ENCODE data around the gene ARID3B. TPM values are rescaled to one million over a fixed set of nuclear protein-coding genes. Genes with fewer than 3 reads are reported as not detected.
"Not testable (repeated sequence)": the region's sequence is repeated elsewhere in the genome, so short reads cannot be mapped to it uniquely, and the experiment has no call there.

ARID3B gene
- total RNA-seq, 2 experiments from 2014 or later, result 39.4 to 43.0 TPM

DNA sequence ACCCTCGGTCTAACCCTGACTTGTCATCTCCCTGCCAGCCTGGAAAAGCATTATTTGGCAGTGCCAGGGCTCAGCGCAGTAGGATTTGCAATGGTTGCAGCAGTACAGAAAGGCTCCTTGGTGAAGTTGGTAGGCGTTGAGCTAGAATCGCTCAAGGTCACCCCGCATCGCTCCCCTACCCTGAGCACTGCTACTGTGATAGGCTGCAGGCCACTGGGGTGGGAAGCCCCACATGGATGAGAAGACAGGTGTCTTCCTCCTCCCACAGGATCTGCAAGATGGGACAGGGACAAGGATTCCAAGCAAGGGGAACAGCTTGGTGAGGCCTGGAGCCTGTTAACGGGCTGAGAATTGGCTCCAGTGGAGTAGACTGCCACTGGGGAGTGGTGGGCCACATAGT lies 85.3 kb downstream of the ARID3B start:
- peak overlapping the region; percentile 71 for H3K27ac Mint-ChIP-seq
- no peak for ATAC-seq (ENCODE audit: low read depth)
- POLR2A ChIA-PET, result interaction anchor here (2.0 kb wide), 1 partner anchor 10 kb away, joined by 15 read pairs; the partner anchor contains the start of gene CLK3
- no peaks in the 10 kb centered on the region for H3K9me3 Mint-ChIP-seq
- peaks cover 37% of the 10 kb centered on the region for H3K36me3 Mint-ChIP-seq
- peaks cover 28% of the 10 kb centered on the region for H3K4me1 Mint-ChIP-seq
- no peak for DNase-seq
- no peaks in the 10 kb centered on the region for H3K27me3 Mint-ChIP-seq
- no peak overlapping the region for H3K4me3 Mint-ChIP-seq

DNA sequence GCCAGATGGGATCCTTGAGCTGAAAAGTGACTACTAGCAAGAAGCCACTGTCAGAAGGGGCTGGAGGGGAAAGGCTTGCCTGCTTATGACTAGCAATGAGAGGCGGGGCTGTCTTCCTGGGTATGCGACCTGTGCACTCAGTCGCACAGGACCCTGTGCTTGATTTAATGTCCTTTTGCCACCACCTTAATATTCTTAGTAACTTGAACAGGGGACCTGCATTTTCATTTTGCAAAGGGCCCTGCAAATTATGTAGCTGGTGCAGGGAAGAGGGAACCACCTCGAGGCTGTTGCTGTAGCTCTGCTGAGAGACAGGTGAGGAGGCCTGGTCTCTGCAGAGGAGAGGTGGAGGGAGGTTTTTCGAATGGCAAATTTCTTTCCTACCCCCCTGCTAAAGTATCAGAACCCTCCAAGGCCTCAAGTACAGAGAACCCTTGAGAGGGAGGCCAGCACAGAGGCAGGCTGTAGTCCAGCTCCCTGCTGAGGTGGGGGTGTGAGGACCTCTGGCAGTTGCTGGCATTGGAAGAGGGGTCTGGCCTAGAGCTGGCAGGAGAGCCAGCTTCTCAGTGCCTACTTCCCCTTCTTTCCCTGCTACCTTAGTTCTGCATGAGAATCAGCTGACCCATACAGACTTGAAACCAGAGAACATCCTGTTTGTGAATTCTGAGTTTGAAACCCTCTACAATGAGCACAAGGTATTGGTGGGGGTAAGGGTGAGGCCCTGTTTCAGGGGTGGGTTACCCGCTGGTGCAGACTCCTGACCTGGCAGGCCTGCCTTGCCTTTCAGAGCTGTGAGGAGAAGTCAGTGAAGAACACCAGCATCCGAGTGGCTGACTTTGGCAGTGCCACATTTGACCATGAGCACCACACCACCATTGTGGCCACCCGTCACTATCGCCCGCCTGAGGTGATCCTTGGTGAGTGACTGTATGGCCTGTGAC lies 86.0 kb downstream of the ARID3B start:
- DNase-seq, result no peak
- no peaks in the 10 kb centered on the region for H3K9me3 Mint-ChIP-seq
- H3K36me3 Mint-ChIP-seq, result peaks cover 35% of the 10 kb centered on the region
- H3K27ac Mint-ChIP-seq, result peak overlapping the region; percentile 85
- ATAC-seq (ENCODE audit: low read depth), result peak; percentile 73
- POLR2A ChIA-PET, result interaction anchor here (2.0 kb wide), 1 partner anchor 11 kb away, joined by 15 read pairs; the partner anchor contains the start of gene CLK3
- peaks cover 28% of the 10 kb centered on the region for H3K4me1 Mint-ChIP-seq
- H3K4me3 Mint-ChIP-seq, result peak overlapping the region; percentile 28
- H3K27me3 Mint-ChIP-seq, result no peaks in the 10 kb centered on the region

GRCh38 chr15:74627766-74628165 lies 86.7 kb downstream of the ARID3B start:
- POLR2A ChIA-PET, result interaction anchor here (2.0 kb wide), 1 partner anchor 12 kb away, joined by 15 read pairs; the partner anchor contains the start of gene CLK3
- DNase-seq (no peak), ATAC-seq (ENCODE audit: low read depth) (no peak)
- Mint-ChIP-seq H3K9me3 (no peaks in the 10 kb centered on the region), H3K4me3 (no peak overlapping the region), H3K27ac (peak overlapping the region; percentile 85), H3K36me3 (peaks cover 32% of the 10 kb centered on the region), H3K4me1 (peaks cover 26% of the 10 kb centered on the region), H3K27me3 (no peaks in the 10 kb centered on the region)

- no peak for DNase-seq
- Mint-ChIP-seq H3K9me3 (no peaks in the 10 kb centered on the region), H3K27ac (peak overlapping the region; percentile 85), H3K4me1 (peaks cover 26% of the 10 kb centered on the region), H3K27me3 (no peaks in the 10 kb centered on the region), H3K36me3 (peaks cover 32% of the 10 kb centered on the region), H3K4me3 (no peak overlapping the region)
- POLR2A ChIA-PET, result interaction anchor here (2.0 kb wide), 1 partner anchor 12 kb away, joined by 15 read pairs; the partner anchor contains the start of gene CLK3
- no peak for ATAC-seq (ENCODE audit: low read depth)
Observed at GRCh38 chr15:74628199-74628598, 87.2 kb downstream of the ARID3B start.

DNA sequence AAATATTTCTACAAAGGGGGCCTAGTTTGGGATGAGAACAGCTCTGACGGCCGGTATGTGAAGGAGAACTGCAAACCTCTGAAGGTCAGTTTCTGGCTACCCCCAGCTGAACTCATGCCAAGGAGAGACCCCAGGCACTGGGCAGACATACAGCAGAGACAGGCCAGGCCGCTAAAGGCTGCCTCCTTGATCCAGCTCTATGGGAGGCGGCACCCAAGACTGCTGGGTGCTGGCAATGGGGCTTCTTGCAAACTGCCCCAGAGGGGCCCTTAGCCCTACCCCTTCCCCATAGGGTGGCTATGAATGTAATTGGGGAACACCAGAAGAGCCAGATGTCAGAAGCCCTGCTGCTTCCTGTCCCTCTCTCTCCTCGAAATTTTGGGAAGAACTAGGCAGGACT lies 87.9 kb downstream of the ARID3B start:
- H3K4me3 Mint-ChIP-seq, result no peak overlapping the region
- H3K36me3 Mint-ChIP-seq, result peaks cover 29% of the 10 kb centered on the region
- no peaks in the 10 kb centered on the region for H3K27me3 Mint-ChIP-seq
- DNase-seq (no peak), ATAC-seq (ENCODE audit: low read depth) (no peak)
- H3K4me1 Mint-ChIP-seq, result peaks cover 24% of the 10 kb centered on the region
- no peaks in the 10 kb centered on the region for H3K9me3 Mint-ChIP-seq
- POLR2A ChIA-PET, result no interaction called here
- H3K27ac Mint-ChIP-seq, result no peak overlapping the region

DNA sequence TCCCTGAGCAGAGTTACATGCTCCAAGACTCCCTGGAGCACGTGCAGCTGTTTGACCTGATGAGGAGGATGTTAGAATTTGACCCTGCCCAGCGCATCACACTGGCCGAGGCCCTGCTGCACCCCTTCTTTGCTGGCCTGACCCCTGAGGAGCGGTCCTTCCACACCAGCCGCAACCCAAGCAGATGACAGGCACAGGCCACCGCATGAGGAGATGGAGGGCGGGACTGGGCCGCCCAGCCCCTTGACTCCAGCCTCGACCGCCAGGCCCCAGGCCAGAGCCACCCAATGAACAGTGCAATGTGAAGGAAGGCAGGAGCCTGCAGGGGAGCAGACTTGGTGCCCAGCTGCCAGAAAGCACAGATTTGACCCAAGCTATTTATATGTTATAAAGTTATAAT lies 88.7 kb downstream of the ARID3B start:
- H3K27me3 Mint-ChIP-seq; ATAC-seq (ENCODE audit: low read depth); H3K9me3 Mint-ChIP-seq; POLR2A ChIA-PET; DNase-seq; H3K27ac Mint-ChIP-seq; H3K4me3 Mint-ChIP-seq: not testable (repeated sequence)
- peaks cover 24% of the 10 kb centered on the region for H3K4me1 Mint-ChIP-seq
- peaks cover 27% of the 10 kb centered on the region for H3K36me3 Mint-ChIP-seq

DNA sequence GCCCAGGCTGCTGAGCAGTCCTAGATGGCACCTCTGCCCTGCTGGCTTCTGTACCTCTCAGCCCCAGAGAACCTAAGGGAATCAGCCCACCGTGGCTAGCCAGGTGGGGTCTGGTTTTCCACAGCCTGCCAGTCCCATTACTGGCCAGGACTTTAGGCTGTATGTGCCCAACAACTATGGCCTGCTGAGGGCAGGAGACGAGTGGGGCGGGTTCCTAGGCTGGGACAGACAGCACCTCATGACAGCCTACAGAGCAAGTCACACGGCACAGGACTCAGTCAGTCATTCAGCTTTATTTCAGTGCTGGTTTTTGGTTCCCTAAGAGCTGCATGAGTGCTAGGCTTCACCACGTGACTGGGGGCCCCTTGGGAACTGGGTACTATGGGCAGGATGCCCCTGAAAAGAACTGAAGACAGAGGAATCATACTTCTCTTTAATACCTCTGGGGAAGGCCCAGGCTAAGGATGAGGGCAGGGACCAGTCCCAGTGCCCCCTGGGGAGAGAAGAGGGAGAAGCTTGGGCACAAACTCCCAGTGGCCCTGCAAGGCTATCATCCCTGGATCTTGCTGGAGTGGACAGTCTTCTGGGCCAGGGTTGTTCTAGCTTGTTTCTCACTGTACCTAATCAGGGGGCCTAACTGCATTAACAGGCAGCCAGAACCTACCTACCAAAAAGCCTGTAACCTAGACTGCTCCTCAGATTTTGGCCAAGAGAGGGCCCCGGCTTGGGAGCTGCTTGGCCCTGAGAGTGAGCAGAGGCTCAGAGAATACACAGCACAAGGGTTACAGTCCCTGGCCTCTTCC lies 89.5 kb downstream of the ARID3B start:
- Mint-ChIP-seq H3K9me3 (no peaks in the 10 kb centered on the region), H3K4me3 (no peak overlapping the region), H3K4me1 (peaks cover 29% of the 10 kb centered on the region), H3K27me3 (no peaks in the 10 kb centered on the region), H3K27ac (no peak overlapping the region), H3K36me3 (peaks cover 28% of the 10 kb centered on the region)
- DNase-seq, result no peak
- POLR2A ChIA-PET, result interaction anchor here (0.7 to 2.9 kb wide), 3 partner anchors 14 to 160 kb away, joined by 3 to 18 read pairs (median 4); partner anchors contain the start of gene CLK3
- no peak for ATAC-seq (ENCODE audit: low read depth)

DNA sequence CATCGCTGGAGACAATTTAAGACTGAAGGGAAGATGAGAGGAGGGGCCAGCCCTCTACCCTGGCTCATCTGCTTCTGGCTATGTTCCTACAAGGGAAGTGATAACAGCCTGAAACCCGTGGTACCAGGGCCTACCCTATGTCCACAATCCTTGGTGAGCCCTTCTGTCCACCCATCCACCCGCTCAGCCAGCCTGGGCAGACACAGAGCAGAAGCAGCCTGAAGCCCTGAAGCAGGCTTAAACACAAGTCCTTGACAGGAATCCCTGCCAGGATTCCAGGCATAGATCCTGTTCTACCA lies 90.0 kb downstream of the ARID3B start:
- Mint-ChIP-seq H3K36me3 (peaks cover 26% of the 10 kb centered on the region), H3K4me1 (peaks cover 28% of the 10 kb centered on the region), H3K9me3 (no peaks in the 10 kb centered on the region), H3K27me3 (no peaks in the 10 kb centered on the region), H3K4me3 (no peak overlapping the region), H3K27ac (no peak overlapping the region)
- POLR2A ChIA-PET, result interaction anchor here (0.7 to 2.9 kb wide), 3 partner anchors 15 to 252 kb away, joined by 4 to 18 read pairs (median 5); partner anchors contain the start of gene CLK3
- ATAC-seq (ENCODE audit: low read depth), result no peak
- DNase-seq, result no peak

DNA sequence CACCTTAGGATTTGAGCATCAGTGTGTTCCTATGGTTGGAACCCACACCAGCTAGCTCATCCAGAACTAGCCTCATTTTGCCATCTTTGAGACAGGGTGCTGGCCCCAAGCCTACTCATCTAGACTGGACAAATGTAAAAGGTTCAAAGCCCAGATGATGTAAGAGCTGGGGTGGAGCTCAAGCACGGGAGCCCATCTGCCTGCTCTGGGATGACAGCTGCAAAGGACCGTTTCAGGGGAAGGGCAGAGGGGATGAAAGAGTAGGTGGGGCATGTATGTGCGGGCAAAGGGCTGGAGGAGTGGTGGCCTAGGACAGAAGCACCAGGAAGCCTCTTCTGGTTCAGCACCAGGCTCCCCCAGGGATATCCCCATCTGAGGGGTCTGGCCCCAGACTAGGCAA lies 90.4 kb downstream of the ARID3B start:
- ATAC-seq (ENCODE audit: low read depth), result no peak
- Mint-ChIP-seq H3K27ac (no peak overlapping the region), H3K4me3 (no peak overlapping the region), H3K27me3 (no peaks in the 10 kb centered on the region), H3K9me3 (no peaks in the 10 kb centered on the region), H3K36me3 (peaks cover 24% of the 10 kb centered on the region), H3K4me1 (peaks cover 25% of the 10 kb centered on the region)
- POLR2A ChIA-PET, result interaction anchor here (0.7 to 2.9 kb wide), 6 partner anchors 15 to 257 kb away, joined by 3 to 18 read pairs (median 4); partner anchors contain the start of gene CLK3
- DNase-seq, result no peak

DNA sequence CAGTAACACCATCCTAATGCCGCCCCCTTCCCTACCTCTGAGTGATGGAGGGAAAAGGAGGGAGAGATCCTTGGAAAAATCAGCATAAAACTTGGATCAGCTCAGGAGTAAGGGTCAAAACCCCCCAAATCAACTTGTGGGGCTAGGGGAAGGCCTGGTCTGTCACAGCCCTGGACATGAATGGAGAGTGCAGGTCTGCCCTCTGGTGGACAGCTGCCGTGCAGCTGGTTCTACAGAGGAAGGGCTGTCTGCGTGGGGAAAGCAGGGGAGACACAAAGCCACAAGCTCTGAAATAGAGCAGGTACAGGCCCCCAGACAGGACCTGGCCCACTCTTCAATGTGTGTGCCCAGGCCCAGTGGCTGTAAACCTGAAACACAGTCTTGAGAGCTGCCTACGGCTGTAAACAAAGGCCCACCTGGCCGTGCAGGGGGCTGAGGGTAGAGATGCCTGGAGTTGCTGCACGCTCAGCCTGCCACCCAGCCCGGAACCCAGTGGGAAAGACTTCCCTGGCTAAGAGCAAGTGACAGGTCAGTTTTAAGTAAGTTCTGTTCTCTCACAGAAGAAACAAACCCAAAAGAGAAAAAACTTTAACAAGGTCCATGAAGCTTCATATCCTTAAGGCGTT lies 91.0 kb downstream of the ARID3B start:
- peaks cover 24% of the 10 kb centered on the region for H3K36me3 Mint-ChIP-seq
- ATAC-seq (ENCODE audit: low read depth) (peak; percentile 54), DNase-seq (peak; percentile 72)
- POLR2A ChIA-PET, result interaction anchor here (0.8 to 2.9 kb wide), 6 partner anchors 16 to 257 kb away, joined by 3 to 18 read pairs (median 4); partner anchors contain the start of gene CLK3
- H3K4me1 Mint-ChIP-seq, result peaks cover 20% of the 10 kb centered on the region
- no peak overlapping the region for H3K4me3 Mint-ChIP-seq
- H3K27ac Mint-ChIP-seq, result peak overlapping the region; percentile 38
- no peaks in the 10 kb centered on the region for H3K27me3 Mint-ChIP-seq
- H3K9me3 Mint-ChIP-seq, result no peaks in the 10 kb centered on the region

DNA sequence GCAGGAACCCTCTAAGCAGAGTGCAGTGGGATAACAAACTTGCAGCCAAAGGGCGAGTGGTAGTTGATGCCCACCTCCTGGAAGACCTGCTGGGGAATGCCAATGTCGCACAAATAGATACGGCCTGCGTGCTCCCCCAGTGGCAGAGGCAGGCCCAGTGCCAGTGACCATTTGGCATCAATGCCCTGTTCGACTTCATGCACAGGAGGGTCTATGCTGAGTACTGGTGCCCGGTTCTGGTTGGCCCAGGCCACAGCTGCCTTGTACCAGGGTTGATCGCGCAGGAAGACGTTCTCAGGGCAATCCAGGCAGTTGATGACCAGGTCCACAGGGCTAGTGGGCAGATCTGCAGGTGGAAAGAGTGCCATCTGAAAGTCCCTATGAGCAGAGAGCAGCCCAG lies 91.6 kb downstream of the ARID3B start:
- POLR2A ChIA-PET, result interaction anchor here (0.9 to 2.9 kb wide), 4 partner anchors 16 to 258 kb away, joined by 3 to 18 read pairs (median 4); partner anchors contain the start of gene CLK3
- Mint-ChIP-seq H3K27ac (no peak overlapping the region), H3K9me3 (no peaks in the 10 kb centered on the region), H3K36me3 (peaks cover 20% of the 10 kb centered on the region), H3K27me3 (no peaks in the 10 kb centered on the region), H3K4me1 (peaks cover 16% of the 10 kb centered on the region), H3K4me3 (no peak overlapping the region)
- ATAC-seq (ENCODE audit: low read depth) (no peak), DNase-seq (no peak)

DNA sequence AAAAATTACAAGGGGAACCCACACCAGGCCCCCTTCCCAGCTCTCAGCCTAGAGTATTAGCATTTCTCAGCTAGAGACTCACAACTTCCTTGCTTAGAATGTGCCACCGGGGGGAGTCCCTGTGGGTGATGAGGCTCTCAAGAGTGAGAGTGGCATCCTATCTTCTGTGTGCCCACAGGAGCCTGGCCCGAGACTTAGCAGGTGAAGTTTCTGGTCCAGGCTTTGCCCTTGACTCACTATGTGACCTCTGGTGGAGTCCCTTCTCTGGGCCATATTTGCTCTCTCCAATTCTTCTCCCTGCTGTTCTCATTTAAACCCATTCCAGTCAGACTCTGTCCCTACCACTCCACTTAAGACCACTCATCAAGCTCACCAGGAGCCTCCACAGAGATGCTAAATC lies 92.8 kb downstream of the ARID3B start:
- H3K36me3 Mint-ChIP-seq, result peaks cover 19% of the 10 kb centered on the region
- H3K4me3 Mint-ChIP-seq, result no peak overlapping the region
- no peaks in the 10 kb centered on the region for H3K27me3 Mint-ChIP-seq
- no peak for DNase-seq
- peaks cover 13% of the 10 kb centered on the region for H3K4me1 Mint-ChIP-seq
- ATAC-seq (ENCODE audit: low read depth), result no peak
- no peaks in the 10 kb centered on the region for H3K9me3 Mint-ChIP-seq
- H3K27ac Mint-ChIP-seq, result no peak overlapping the region
- POLR2A ChIA-PET, result interaction anchor here (0.9 to 1.7 kb wide), 3 partner anchors 135 to 160 kb away, joined by 3 to 6 read pairs (median 4); no protein-coding TSS in a partner anchor
